Psoas muscle (tissue), 8 donors: Measurements from ENCODE around the gene MORN1. TPM values are rescaled to one million over a fixed set of nuclear protein-coding genes. Genes with fewer than 3 reads are reported as not detected.
"Not testable (repeated sequence)": the region's sequence is repeated elsewhere in the genome, so short reads cannot be mapped to it uniquely, and the experiment has no call there.

Source experiments
- ATAC-seq, 4 donors: fragments of 200-7000 bp; cut with Tn5 transposase; one replicate each; pipeline ENCODE4 v1.9.1; 2020; ENCODE audit warnings: moderate library complexity in 3 of 4, mild to moderate bottlenecking in 2 of 4
- DNase-seq, 2 donors: peaks; one replicate each; pipeline ENCODE4 v3.0.0-alpha.2; 2020
- H3K27ac ChIP-seq: fragments of 200-600 bp; one replicate; pipeline ENCODE4 v1.8.0; 2022
- H3K27me3 ChIP-seq, 3 donors: fragments of 200-600 bp in 1 of 3; one replicate each; pipeline versions ENCODE4 v1.6.1 to v1.8.0; 2013 to 2022; ENCODE audit warnings: low read length in 2 of 3, mild to moderate bottlenecking in 2 of 3, moderate library complexity in 1 of 3; ENCODE audit not compliant: insufficient read depth in 3 of 3
- H3K36me3 ChIP-seq, 2 donors: fragments of 200-600 bp in 1 of 2; one replicate each; pipeline versions ENCODE4 v1.6.1 to v1.8.0; 2013 to 2022; ENCODE audit warnings: low read depth in 1 of 2, mild to moderate bottlenecking in 1 of 2, moderate library complexity in 1 of 2; ENCODE audit not compliant: insufficient read depth in 1 of 2
- H3K4me1 ChIP-seq: fragments of 200-600 bp; one replicate; pipeline ENCODE4 v1.8.0; 2022
- H3K4me3 ChIP-seq: fragments of 200-600 bp; one replicate; pipeline ENCODE4 v1.8.0; 2022; ENCODE audit warnings: mild to moderate bottlenecking
- H3K9me3 ChIP-seq: fragments of 200-600 bp; one replicate; pipeline ENCODE4 v1.8.0; 2022
- WGBS, 3 donors: extraction: QIAGEN DNeasy Blood & Tissue Kit; methylation state at CpG; one replicate each; pipeline versions ENCODE4 v1.1.6 to v1.1.7; 2013; 5-methylcytosine and 5-hydroxymethylcytosine counted together
- intact Hi-C, 2 donors: fragments of 100-400 bp; cut with DNase I; formaldehyde crosslinking; loops; one replicate each; pipeline versions ENCODE4 v1.11.0 to v1.14.2; 2022
- long read RNA-seq, 2 donors: library from polyadenylated mRNA; unstranded; transcript quantifications; one replicate each; pipeline ENCODE4 v2.0.0, GENCODE V29; 2021
- polyA plus RNA-seq, 3 donors: library from polyadenylated mRNA; stranded (reverse); fragments of 200-250 nt; gene quantifications; one replicate each; pipeline ENCODE4 v1.2.3, GENCODE V29; 2013
- total RNA-seq, 4 donors: library from RNA; stranded (reverse); fragmentation: NEBNext Ultra II Directional in 2 of 4; extraction: Animal tissue kit (Norgen Biotek cat#: 25700) in 2 of 4; gene quantifications; one replicate each; pipeline versions ENCODE4 v1.2.1 to v1.2.4, GENCODE V29; 2021 to 2023
- TF ChIP-seq, protein P1 (sequence below): fragments of 200-600 bp; IDR thresholded peaks from one replicate; pipeline ENCODE4 v1.8.0; 2022; ENCODE audit warnings: antibody characterized with exemption
- donor health status: healthy with polysubstance abuse.
- donor health status: DM: no; HTN: no; CAD: no; lungs with moderate emphysema.
- donor health status: Bipolar disorder and iron deficiency.
- donor health status: healthy.
- donor health status: DM: yes; HTN: yes; CAD: no.
- donor health status: DM: no; HTN: no; CAD: no.
- donor health status: DM: no; HTN: no; CAD: no.
- donor health status: DM: yes; HTN: yes; CAD: no.

Gene MORN1
- total RNA-seq (1 to 10 TPM; 3.6 to 6.3 (median 4.5) TPM), polyA plus RNA-seq (1 to 10 TPM; 1.2 to 7.3 (median 3.1) TPM)
- long read RNA-seq, donor 1, partial matches to known transcripts: 1 of 2 reads
- long read RNA-seq, donor 1, other reads (novel, unspliced or antisense): 1 of 2 reads
- long read RNA-seq, donor 2, partial matches to known transcripts: 1 of 8 reads
- long read RNA-seq, donor 2, other reads (novel, unspliced or antisense): 5 of 8 reads

DNA sequence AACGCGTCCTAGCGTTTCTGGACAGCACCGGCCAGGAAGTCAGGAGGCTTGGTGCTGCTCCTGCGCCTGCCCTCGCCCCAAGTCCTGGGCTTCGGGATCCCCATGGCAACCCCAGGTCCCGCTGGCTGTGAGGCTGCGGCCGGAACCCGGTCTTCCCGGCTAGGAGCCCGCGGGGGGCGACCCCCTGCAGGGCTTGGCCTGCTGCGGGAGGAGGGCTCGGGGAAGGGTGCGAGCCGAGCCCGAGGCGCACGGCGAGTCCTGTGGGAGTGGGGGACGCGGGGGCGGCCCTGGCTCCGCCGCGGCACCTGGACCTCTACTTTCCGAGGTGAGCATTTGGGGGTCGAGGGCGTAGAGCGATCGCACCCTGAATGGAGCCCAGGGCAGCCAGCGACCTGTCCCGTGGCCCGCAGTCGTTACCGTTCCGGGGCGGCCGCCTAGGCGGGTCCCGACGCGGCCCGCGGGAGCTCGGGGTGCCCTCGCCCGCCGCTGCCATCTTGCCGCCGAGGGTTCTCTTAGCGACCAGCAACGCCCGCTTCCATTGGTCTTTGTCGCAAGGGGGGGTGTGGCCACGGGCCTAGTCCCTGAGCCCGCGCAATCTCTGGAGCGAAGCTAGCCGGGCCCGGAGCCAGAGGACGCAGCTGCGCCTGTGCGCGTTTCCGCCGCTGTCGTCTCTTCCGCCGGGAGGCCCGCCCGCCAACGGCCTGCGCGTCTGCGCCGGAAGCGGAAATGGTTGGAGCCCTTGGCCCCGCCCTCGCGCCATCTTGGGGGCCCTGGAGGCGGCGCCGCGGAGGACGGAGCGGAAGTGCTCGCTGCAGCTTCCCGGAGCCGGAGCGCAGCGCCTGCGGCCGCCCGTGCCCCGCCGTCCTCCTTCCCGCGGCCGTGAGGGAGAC lies at the start of gene MORN1, which contains the start of gene RER1:
MORN1 (minus strand) TSS at position 514 of the 890 bp plus-strand sequence; CDS start at position 493, 21 bp downstream.
RER1 (plus strand) TSS at position 801 of the 890 bp plus-strand sequence. CDS start 3,950 bp downstream, outside the sequence.
- Histone ChIP-seq H3K27me3 (no peaks in the 10 kb centered on the region), H3K9me3 (no peaks in the 10 kb centered on the region), H3K4me1 (peaks cover 31% of the 10 kb centered on the region), H3K4me3 (peak within 1 kb of the TSS; percentile 99), H3K27ac (peak within 1 kb of the TSS; percentile 83), H3K36me3 (peaks cover 0 to 24% of the 10 kb centered on the region in 2 donors)
- TF ChIP-seq, protein P1, sequence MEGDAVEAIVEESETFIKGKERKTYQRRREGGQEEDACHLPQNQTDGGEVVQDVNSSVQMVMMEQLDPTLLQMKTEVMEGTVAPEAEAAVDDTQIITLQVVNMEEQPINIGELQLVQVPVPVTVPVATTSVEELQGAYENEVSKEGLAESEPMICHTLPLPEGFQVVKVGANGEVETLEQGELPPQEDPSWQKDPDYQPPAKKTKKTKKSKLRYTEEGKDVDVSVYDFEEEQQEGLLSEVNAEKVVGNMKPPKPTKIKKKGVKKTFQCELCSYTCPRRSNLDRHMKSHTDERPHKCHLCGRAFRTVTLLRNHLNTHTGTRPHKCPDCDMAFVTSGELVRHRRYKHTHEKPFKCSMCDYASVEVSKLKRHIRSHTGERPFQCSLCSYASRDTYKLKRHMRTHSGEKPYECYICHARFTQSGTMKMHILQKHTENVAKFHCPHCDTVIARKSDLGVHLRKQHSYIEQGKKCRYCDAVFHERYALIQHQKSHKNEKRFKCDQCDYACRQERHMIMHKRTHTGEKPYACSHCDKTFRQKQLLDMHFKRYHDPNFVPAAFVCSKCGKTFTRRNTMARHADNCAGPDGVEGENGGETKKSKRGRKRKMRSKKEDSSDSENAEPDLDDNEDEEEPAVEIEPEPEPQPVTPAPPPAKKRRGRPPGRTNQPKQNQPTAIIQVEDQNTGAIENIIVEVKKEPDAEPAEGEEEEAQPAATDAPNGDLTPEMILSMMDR: no peak
- peak; percentile 96 to 98 (median 98) for ATAC-seq
- peak; percentile 100 for DNase-seq
- intact Hi-C loops: loop anchor here in 1 of 2 donors (5.0 kb wide), 1 partner anchor 136 kb away; the partner anchor contains the start of gene PANK4
- 0 to 1% (median 0%) methylated on average over 80 to 103 of the region's 103 CpGs for WGBS, 3 donors

DNA sequence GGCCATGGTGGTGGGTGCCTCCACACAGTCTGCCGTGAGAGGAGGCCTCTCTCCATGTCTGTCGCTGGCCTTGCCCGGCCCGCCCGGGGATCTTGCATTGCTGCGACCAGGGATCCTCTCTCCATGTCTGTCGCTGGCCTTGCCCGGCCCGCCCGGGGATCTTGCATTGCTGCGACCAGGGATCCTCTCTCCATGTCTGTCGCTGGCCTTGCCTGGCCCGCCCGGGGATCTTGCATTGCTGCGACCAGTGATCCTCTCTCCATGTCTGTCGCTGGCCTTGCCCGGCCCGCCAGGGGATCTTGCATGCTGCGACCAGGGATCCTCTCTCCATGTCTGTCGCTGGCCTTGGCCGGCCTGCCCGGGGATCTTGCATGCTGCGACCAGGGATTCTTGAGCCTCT lies 49.0 kb upstream of the MORN1 start:
- peaks cover 2 to 72% (median 23%) of the 10 kb centered on the region in 3 donors for H3K27me3 ChIP-seq
- DNase-seq: peak in 1 of 2 donors; percentile 66
- WGBS, 3 donors: 74 to 91% (median 90%) methylated on average over 13 to 23 of the region's 23 CpGs
- ATAC-seq, H3K27ac ChIP-seq, H3K36me3 ChIP-seq, H3K4me1 ChIP-seq, H3K9me3 ChIP-seq, H3K4me3 ChIP-seq, intact Hi-C loops: not testable (repeated sequence)

DNA sequence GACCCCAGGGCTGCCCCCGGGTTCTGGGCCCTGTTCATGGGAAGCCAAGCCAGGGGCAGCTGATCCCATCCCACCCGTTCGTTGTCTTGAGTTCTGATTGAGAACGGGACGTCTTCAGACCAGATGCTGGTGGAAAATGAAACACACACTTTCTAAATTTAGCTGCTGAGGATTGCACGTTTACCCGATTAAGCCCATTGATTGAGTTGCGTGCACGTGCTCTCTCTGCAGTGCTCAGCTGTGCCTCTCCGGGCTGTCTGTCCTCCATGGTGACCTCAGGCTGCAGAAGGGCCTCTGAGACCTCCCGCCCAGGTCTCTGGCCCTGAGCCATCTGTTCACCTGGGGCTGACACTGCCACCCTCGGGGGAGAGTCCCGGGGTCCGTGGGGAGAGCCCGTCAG lies 48.0 kb upstream of the MORN1 start:
- intact Hi-C loops: no loop called here
- ATAC-seq (no peak), DNase-seq (no peak)
- Histone ChIP-seq H3K4me1 (peaks cover 3% of the 10 kb centered on the region), H3K9me3 (no peaks in the 10 kb centered on the region), H3K36me3 (no peaks in the 10 kb centered on the region), H3K4me3 (no peak overlapping the region), H3K27me3 (peaks cover 2 to 72% (median 14%) of the 10 kb centered on the region in 3 donors), H3K27ac (no peak overlapping the region)
- TF ChIP-seq, protein P1: no peak
- 48 to 59% (median 50%) methylated on average over 15 of the region's 15 CpGs for WGBS, 3 donors

DNA sequence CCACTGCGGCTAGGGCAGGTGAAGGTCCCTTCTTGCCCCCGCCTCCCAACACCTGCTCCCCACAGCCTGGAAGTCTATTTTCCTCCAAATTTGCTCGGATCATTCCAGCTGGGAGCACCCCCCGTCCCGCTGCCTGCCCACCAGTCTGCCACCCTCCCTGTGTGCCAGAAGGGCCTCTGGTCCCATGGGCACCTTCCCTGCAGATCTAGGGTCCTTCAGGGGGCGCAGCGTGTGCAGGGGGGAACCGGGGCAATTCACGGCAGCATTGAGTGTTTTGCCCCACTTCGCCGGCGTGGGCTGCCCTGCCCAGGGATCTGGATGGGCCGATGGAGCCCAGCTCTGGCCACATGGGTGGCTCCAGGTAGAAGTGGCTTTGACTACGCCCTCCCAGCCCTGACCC lies 47.3 kb upstream of the MORN1 start:
- TF ChIP-seq, protein P1: no peak
- DNase-seq: no peak
- Histone ChIP-seq H3K4me3 (no peak overlapping the region), H3K27ac (no peak overlapping the region), H3K27me3 (peaks cover 2 to 73% (median 9%) of the 10 kb centered on the region in 3 donors), H3K36me3 (no peaks in the 10 kb centered on the region), H3K4me1 (peaks cover 3% of the 10 kb centered on the region), H3K9me3 (no peaks in the 10 kb centered on the region)
- intact Hi-C loops: no loop called here
- no peak for ATAC-seq
- WGBS, 3 donors: 78 to 83% (median 80%) methylated on average over 14 of the region's 14 CpGs

DNA sequence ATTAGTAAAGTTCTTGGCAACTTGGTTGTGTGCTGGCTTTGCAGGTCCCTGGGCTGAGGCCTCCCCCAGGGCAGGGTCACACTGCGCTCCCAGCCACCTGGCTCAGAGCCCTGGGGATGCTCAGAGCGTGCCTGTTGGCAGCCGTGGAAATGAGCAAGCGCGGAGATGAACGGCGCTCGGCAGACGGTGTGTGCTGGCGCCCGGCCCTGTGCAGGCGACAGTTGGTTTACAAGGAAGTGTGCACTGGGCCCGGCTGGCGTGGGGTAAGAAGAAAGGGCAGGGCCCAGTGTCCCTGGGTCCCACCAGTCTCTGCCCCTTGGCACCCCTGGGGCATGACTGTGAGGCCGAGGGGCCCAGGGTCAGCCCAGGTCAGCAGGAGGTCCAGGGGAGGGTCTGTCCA lies 46.7 kb upstream of the MORN1 start:
- ATAC-seq (no peak), DNase-seq (no peak)
- H3K4me1 ChIP-seq: no peaks in the 10 kb centered on the region
- no peak overlapping the region for H3K27ac ChIP-seq
- TF ChIP-seq, protein P1: no peak
- no peaks in the 10 kb centered on the region for H3K9me3 ChIP-seq
- intact Hi-C loops: no loop called here
- no peak overlapping the region for H3K4me3 ChIP-seq
- H3K36me3 ChIP-seq: no peaks in the 10 kb centered on the region
- 27 to 35% (median 28%) methylated on average over 14 to 15 of the region's 15 CpGs for WGBS, 3 donors
- peaks cover 2 to 73% (median 9%) of the 10 kb centered on the region in 3 donors for H3K27me3 ChIP-seq
